Measurements from ENCODE around the gene RFC3.

RFC3 gene

DNA sequence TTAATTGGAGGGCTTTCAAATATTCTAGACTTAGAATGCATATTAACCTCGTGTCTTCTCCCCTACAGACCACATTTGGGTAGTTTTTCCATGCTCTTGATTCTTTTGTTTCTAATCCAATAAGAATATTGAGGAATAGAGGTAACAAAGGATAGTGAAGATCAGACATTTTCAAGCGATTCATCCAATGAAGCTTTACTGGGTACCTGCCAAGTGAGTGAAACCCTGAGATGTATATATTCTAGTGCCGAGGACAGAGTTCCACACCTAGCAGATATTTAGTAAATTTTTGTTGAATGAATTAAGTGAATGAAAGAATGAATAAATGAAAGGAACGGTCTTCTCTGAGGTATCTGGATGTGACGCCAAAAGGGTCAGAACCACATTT, 442 bp upstream of the RFC3 start:
- Histone ChIP-seq H3K36me3 (ENCODE audit: control insufficient read depth, insufficient read depth, low read length) (no peaks in the 10 kb centered on the region), H3K27me3 (ENCODE audit: control insufficient read depth, insufficient read depth, low read length) (no peaks in the 10 kb centered on the region), H3K4me3 (ENCODE audit: low read depth, low read length) (peak overlapping the region; percentile 97), H3K9me3 (ENCODE audit: control insufficient read depth, insufficient read depth, low read length) (no peaks in the 10 kb centered on the region), H3K4me1 (ENCODE audit: control insufficient read depth, insufficient read depth, low read length) (no peaks in the 10 kb centered on the region), H3K9ac (ENCODE audit: low read depth, low read length) (peak overlapping the region; percentile 94)

DNA sequence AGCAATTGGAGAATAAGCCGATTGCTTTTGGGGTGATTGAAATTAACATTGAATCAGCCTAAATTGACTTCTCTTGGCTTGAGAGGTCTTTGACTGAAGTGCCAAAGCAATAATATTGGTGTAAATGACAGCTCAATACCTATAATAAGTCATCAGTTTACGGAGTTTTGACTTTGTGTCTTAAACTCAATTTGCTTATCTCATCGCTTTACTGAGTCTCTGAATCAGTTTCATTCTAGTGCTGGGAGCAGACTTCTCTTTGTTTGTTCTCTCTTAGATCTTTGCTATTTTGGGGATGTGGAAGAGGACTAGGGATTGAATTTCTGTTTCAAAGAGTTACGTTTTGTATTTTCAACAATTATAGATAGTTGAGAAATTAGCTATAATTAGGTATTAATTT, 7.1 kb downstream of the RFC3 start:
- no peaks in the 10 kb centered on the region for H3K4me1 ChIP-seq (ENCODE audit: control insufficient read depth, insufficient read depth, low read length)
- no peak overlapping the region for H3K4me3 ChIP-seq (ENCODE audit: low read depth, low read length)
- peaks cover 3% of the 10 kb centered on the region for H3K36me3 ChIP-seq (ENCODE audit: control insufficient read depth, insufficient read depth, low read length)
- no peaks in the 10 kb centered on the region for H3K27me3 ChIP-seq (ENCODE audit: control insufficient read depth, insufficient read depth, low read length)
- H3K9me3 ChIP-seq (ENCODE audit: control insufficient read depth, insufficient read depth, low read length) = no peaks in the 10 kb centered on the region
- H3K9ac ChIP-seq (ENCODE audit: low read depth, low read length) = no peak overlapping the region

DNA sequence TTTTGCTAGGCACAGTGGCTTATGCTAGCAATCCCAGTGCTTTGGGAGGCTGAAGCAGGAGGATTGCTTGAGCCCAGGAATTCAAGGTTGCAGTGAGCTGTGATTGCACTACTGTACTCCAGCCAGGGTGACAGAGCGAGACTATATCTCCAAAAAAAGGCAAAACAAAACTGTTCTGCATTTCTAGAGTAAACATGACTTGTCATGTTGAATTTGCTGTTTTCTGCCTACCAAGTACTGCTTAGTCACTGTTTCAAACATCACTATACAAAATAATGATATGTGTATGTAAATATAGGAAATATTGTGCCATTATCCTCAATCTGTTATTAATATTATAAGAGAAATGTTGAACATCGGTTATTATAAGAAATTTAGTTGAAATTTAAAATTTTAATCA, 9.2 kb downstream of the RFC3 start:
- Histone ChIP-seq H3K4me3 (ENCODE audit: low read depth, low read length) (no peak overlapping the region), H3K4me1 (ENCODE audit: control insufficient read depth, insufficient read depth, low read length) (no peaks in the 10 kb centered on the region), H3K9me3 (ENCODE audit: control insufficient read depth, insufficient read depth, low read length) (no peaks in the 10 kb centered on the region), H3K27me3 (ENCODE audit: control insufficient read depth, insufficient read depth, low read length) (no peaks in the 10 kb centered on the region), H3K9ac (ENCODE audit: low read depth, low read length) (no peak overlapping the region), H3K36me3 (ENCODE audit: control insufficient read depth, insufficient read depth, low read length) (peaks cover 17% of the 10 kb centered on the region)

DNA sequence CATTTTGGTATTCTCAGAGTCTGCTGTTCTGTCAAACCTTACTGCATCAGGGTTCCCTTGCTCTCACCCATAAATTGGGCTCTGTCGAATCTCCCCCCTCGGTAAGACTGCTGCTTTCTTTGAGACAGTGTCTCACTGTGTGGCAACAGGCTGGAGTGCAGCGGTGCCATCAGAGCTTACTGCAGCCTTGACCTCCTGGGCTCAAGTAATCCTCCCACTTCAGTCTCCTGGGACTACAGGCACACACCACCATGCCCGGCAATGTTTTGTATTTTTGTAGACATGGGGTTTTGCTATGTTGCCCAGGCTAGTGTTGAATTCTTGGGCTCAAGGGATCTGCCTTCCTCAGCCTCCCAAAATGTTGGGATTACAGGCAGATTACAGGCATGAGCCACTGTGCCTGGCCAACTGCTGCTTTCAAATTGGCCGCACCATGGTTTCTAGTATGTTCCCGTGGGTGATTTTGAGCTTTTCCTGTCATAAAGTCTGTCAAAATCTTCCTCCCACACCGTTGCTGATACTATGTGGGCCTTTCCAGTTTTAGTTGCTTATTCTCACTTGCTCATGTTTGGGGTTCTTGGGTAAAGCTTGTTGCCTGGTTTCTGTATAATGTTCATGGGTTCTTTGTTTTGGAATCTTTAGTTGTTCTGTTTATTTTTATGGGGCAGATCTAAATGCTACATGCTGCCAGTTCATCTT, 10.6 kb downstream of the RFC3 start:
- Histone ChIP-seq H3K36me3 (ENCODE audit: control insufficient read depth, insufficient read depth, low read length) (peaks cover 17% of the 10 kb centered on the region), H3K9me3 (ENCODE audit: control insufficient read depth, insufficient read depth, low read length) (no peaks in the 10 kb centered on the region), H3K4me3 (ENCODE audit: low read depth, low read length) (no peak overlapping the region), H3K4me1 (ENCODE audit: control insufficient read depth, insufficient read depth, low read length) (no peaks in the 10 kb centered on the region), H3K27me3 (ENCODE audit: control insufficient read depth, insufficient read depth, low read length) (no peaks in the 10 kb centered on the region), H3K9ac (ENCODE audit: low read depth, low read length) (no peak overlapping the region)

DNA sequence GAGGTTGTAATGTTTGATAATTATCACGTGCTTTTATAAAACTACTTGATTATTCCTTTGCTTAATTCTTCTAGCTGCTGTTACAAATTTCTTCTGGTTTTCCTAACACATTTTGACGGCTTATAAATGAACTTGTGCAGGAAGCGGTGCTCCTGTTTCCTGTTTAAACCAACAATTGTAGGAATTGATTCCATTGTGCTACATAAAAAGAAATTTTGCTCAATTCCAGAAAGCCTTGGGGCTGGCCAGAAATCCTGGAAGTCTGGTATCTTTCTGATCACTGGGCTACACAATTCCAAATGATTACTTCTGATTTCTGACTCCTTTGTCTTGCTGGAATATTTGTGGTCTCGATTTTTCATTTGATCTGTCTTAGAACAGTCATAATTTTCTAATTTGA, 14.9 kb downstream of the RFC3 start:
- Histone ChIP-seq H3K4me3 (ENCODE audit: low read depth, low read length) (no peak overlapping the region), H3K36me3 (ENCODE audit: control insufficient read depth, insufficient read depth, low read length) (peaks cover 14% of the 10 kb centered on the region), H3K4me1 (ENCODE audit: control insufficient read depth, insufficient read depth, low read length) (no peaks in the 10 kb centered on the region)

DNA sequence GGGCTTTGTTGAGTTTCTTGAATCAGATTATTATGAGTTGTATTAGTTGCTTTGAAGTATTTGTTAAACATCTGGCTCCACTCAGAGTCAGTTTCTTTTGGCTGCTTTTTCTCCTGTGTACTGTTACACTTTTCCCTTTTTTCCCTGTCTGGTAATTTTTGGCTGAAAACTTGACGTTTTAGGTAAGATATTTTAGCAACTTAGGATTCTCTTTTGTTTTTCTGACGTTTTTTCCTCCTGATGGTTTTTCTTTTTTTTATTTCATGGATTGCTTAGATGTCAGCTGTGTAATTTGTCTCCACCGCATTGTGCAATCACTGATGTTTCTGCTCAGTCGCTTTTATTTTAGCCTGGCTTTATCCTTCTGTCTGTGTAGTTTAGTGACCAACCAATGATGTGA, 20.7 kb downstream of the RFC3 start:
- H3K4me3 ChIP-seq (ENCODE audit: low read depth, low read length) = no peak overlapping the region
- no peak overlapping the region for H3K9ac ChIP-seq (ENCODE audit: low read depth, low read length)
- no peaks in the 10 kb centered on the region for H3K36me3 ChIP-seq (ENCODE audit: control insufficient read depth, insufficient read depth, low read length)
- no peaks in the 10 kb centered on the region for H3K27me3 ChIP-seq (ENCODE audit: control insufficient read depth, insufficient read depth, low read length)
- no peaks in the 10 kb centered on the region for H3K4me1 ChIP-seq (ENCODE audit: control insufficient read depth, insufficient read depth, low read length)
- no peaks in the 10 kb centered on the region for H3K9me3 ChIP-seq (ENCODE audit: control insufficient read depth, insufficient read depth, low read length)

More for the DNA sequence above, 14.9 kb downstream of the RFC3 start:
- H3K9ac ChIP-seq (ENCODE audit: low read depth, low read length) = no peak overlapping the region
- no peaks in the 10 kb centered on the region for H3K27me3 ChIP-seq (ENCODE audit: control insufficient read depth, insufficient read depth, low read length)
- no peaks in the 10 kb centered on the region for H3K9me3 ChIP-seq (ENCODE audit: control insufficient read depth, insufficient read depth, low read length)

DNA sequence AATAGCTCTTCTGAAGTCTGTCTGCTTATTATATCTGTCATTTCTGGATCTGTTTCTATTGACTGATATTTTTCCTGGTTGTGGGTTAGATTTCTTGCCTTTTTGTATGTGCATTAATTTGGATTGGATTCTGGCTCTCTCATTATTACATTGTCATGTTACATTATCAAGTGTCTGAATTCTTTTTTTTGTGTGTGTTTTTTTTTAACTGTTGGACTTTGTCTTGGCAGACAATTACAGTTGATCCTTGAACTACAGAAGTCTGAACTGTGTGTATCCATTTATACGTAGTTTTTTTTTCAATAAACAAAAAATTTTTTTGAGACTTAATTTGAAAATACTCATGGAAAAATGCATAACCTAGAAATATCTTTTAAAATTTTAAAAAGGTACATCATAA, 22.5 kb downstream of the RFC3 start:
- Histone ChIP-seq H3K4me1 (ENCODE audit: control insufficient read depth, insufficient read depth, low read length) (no peaks in the 10 kb centered on the region), H3K27me3 (ENCODE audit: control insufficient read depth, insufficient read depth, low read length) (no peaks in the 10 kb centered on the region), H3K9me3 (ENCODE audit: control insufficient read depth, insufficient read depth, low read length) (no peaks in the 10 kb centered on the region), H3K36me3 (ENCODE audit: control insufficient read depth, insufficient read depth, low read length) (no peaks in the 10 kb centered on the region), H3K4me3 (ENCODE audit: low read depth, low read length) (no peak overlapping the region), H3K9ac (ENCODE audit: low read depth, low read length) (no peak overlapping the region)

DNA sequence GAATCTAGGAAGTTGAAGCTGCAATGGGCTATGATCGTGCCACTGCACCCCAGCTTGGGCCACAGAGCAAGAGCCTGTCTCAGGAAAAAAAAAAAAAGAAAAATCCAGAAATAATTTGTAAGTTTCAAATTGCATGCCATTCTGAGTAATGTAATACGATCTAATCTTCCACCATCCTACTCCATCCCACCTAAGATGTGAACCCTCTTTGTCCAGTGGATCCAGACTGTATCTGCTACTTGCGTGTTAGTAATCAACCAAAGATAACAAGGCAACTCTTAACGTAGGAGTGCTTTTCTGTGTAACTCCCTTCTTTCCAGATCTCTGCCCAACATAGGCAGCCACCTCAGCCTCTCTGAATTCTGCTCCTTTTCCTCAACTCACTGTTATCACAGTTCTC, 24.3 kb downstream of the RFC3 start:
- peaks cover 11% of the 10 kb centered on the region for H3K36me3 ChIP-seq (ENCODE audit: control insufficient read depth, insufficient read depth, low read length)

DNA sequence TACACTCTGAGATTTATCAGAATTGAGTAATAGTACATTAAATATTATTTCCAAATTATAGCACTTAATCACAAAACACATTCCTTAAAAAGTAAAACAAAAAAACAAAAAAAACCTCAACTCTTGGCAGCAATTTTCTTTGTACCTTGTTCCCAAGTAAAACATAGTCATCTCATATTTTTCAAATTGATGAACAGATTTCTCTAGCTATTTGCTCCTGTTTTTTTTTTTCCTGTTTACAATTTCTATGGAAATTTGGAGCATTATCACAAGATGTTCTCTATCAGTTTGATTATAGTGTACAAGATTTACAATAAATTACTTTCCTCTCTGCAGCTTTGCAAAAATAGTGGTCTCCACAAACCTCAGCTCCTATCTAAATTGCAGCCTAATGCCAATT, 25.0 kb downstream of the RFC3 start:
- no peak overlapping the region for H3K9ac ChIP-seq (ENCODE audit: low read depth, low read length)
- no peaks in the 10 kb centered on the region for H3K27me3 ChIP-seq (ENCODE audit: control insufficient read depth, insufficient read depth, low read length)
- H3K36me3 ChIP-seq (ENCODE audit: control insufficient read depth, insufficient read depth, low read length) = peaks cover 11% of the 10 kb centered on the region

More for the DNA sequence above, 24.3 kb downstream of the RFC3 start:
- H3K9me3 ChIP-seq (ENCODE audit: control insufficient read depth, insufficient read depth, low read length) = no peaks in the 10 kb centered on the region
- no peak overlapping the region for H3K4me3 ChIP-seq (ENCODE audit: low read depth, low read length)
- H3K4me1 ChIP-seq (ENCODE audit: control insufficient read depth, insufficient read depth, low read length) = no peaks in the 10 kb centered on the region
- no peak overlapping the region for H3K9ac ChIP-seq (ENCODE audit: low read depth, low read length)
- H3K27me3 ChIP-seq (ENCODE audit: control insufficient read depth, insufficient read depth, low read length) = no peaks in the 10 kb centered on the region

DNA sequence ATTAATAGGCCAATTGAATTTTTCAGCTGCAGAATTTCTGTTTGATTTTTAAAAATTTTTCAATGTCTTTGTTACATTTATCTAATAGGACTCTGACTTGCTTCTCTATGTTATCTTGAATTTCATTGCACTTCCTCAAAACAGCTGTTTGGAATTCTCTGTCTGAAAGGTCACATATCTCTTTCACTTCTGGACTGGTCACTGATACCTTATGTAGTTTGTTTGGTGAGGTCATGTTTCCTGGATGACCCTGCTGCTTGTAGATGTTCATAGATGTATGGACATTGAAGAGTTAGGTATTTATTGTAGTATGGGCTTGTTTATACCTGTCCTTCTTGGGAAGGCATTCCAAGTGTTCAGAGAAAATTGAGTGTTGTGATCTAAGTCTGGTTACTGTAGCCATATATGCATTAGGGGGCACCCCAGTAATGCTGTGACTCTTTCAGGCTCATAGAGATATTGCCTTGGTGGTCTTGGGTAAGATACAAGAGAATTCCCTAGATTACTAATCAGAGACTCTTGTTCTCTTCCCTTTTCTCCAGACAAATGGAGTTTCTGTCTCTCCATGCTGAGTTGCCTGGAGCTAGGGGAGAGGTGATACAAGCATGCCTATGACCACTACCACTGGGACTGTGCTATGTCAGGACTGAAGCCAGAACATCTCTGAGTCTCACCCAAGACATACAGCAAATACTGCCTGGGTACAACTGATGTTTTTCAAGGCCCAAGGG, 27.8 kb downstream of the RFC3 start:
- no peak overlapping the region for H3K9ac ChIP-seq (ENCODE audit: low read depth, low read length)
- no peak overlapping the region for H3K4me3 ChIP-seq (ENCODE audit: low read depth, low read length)
- no peaks in the 10 kb centered on the region for H3K4me1 ChIP-seq (ENCODE audit: control insufficient read depth, insufficient read depth, low read length)
- H3K27me3 ChIP-seq (ENCODE audit: control insufficient read depth, insufficient read depth, low read length) = no peaks in the 10 kb centered on the region
- H3K36me3 ChIP-seq (ENCODE audit: control insufficient read depth, insufficient read depth, low read length) = peaks cover 11% of the 10 kb centered on the region
- H3K9me3 ChIP-seq (ENCODE audit: control insufficient read depth, insufficient read depth, low read length) = no peaks in the 10 kb centered on the region

More for the DNA sequence above, 25.0 kb downstream of the RFC3 start:
- Histone ChIP-seq H3K4me3 (ENCODE audit: low read depth, low read length) (no peak overlapping the region), H3K4me1 (ENCODE audit: control insufficient read depth, insufficient read depth, low read length) (no peaks in the 10 kb centered on the region), H3K9me3 (ENCODE audit: control insufficient read depth, insufficient read depth, low read length) (no peaks in the 10 kb centered on the region)

DNA sequence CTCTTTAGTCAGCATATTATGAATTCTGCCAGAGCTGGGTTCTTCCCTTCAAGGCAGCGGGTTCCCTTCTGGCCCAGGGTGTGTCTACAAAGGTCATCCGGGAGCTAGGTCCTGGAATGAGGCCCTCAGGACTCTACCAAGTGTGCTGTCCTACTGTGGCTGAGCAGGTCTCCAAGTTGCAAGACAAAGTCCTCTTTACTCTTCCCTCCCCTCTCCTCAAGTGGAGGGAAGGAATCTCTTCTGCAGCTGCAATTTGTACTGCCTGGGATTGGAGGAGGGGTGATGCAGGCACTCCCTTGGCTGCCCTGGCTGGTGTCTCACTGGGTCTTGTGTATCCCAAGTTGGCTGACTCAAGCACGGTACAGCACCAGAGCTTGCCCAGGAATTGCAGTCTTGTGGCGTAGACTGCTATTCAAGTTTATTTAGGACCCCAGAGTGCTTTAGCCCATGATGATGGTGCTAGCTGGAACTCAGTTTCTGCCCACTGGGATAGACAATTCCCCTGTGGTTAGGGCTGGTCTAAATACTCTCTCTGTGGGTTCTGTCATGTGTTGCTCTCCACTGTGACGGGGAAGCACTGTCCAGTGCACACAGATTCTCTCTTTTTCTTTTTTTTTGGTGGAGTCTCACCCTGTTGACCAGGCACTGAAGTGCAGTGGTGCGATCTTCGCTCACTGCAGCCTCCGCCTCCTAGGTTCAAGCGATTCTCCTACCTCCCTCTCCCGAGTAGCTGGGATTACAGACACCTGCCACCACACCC, 28.5 kb downstream of the RFC3 start:
- no peaks in the 10 kb centered on the region for H3K27me3 ChIP-seq (ENCODE audit: control insufficient read depth, insufficient read depth, low read length)
- no peaks in the 10 kb centered on the region for H3K4me1 ChIP-seq (ENCODE audit: control insufficient read depth, insufficient read depth, low read length)
- H3K9me3 ChIP-seq (ENCODE audit: control insufficient read depth, insufficient read depth, low read length) = no peaks in the 10 kb centered on the region
- H3K4me3 ChIP-seq (ENCODE audit: low read depth, low read length) = no peak overlapping the region
- no peak overlapping the region for H3K9ac ChIP-seq (ENCODE audit: low read depth, low read length)
- H3K36me3 ChIP-seq (ENCODE audit: control insufficient read depth, insufficient read depth, low read length) = peaks cover 11% of the 10 kb centered on the region
